Bronchial epithelial cell (primary cell): ENCODE measurements around the gene SPAG9. TPM values are rescaled to one million over a fixed set of nuclear protein-coding genes. Genes with fewer than 3 reads are reported as not detected.

Source experiments
- DNase-seq: peaks from one replicate; pipeline ENCODE4 v3.0.0-alpha.2; 2010; ENCODE audit warnings: low read depth
- FAIRE-seq: peaks from 2 replicates; lab custom pipeline; 2011; peaks lifted over from hg19 to GRCh38; lab: Jason Lieb, UNC
- H3K27me3 ChIP-seq: 2 replicates; pipeline ENCODE4 v1.5.1; 2011; ENCODE audit warnings: low read length; ENCODE audit not compliant: control insufficient read depth, insufficient read depth
- H3K36me3 ChIP-seq: 2 replicates; pipeline ENCODE4 v1.5.1; 2011; ENCODE audit warnings: low read length; ENCODE audit not compliant: control insufficient read depth, insufficient read depth
- H3K4me3 ChIP-seq: 2 replicates; pipeline ENCODE4 v1.5.1; 2011; ENCODE audit warnings: mild to moderate bottlenecking, low read depth, low read length, control low read depth
- total RNA-seq: library from RNA; depleted of rRNA; stranded (reverse); fragments of >200 nt; gene quantifications from 2 replicates; pipeline ENCODE4 v1.2.1, GENCODE V29; 2014
- TF ChIP-seq, protein P1 (sequence below): IDR thresholded peaks from 2 replicates; pipeline ENCODE4 v1.5.1; 2011; ENCODE audit warnings: mild to moderate bottlenecking, moderate library complexity, low read length, control low read depth, inconsistent platforms; ENCODE audit not compliant: insufficient read depth, severe bottlenecking

SPAG9 gene
- total RNA-seq, 1 donor from 2014 or later = 85.0 TPM

DNA sequence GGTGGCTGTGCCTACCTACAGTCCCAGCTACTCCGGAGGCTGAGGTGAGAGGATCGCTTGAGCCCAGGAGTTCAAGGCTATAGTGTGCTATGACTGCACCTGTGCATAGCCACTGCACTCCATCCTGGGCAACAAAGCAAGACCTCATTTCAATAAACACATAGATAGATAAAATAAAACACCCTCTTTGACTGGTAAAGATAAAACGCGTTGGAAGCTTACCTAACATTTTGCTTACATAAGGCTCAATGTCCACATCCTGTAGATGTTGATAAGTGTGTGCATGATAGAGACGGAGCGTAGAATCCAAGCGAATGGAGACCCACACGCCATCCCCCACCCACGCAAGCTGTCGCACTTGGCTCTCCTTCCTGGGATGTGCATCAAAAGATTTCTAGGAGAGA is 141.1 kb downstream of the SPAG9 start:
- TF ChIP-seq, protein P1, sequence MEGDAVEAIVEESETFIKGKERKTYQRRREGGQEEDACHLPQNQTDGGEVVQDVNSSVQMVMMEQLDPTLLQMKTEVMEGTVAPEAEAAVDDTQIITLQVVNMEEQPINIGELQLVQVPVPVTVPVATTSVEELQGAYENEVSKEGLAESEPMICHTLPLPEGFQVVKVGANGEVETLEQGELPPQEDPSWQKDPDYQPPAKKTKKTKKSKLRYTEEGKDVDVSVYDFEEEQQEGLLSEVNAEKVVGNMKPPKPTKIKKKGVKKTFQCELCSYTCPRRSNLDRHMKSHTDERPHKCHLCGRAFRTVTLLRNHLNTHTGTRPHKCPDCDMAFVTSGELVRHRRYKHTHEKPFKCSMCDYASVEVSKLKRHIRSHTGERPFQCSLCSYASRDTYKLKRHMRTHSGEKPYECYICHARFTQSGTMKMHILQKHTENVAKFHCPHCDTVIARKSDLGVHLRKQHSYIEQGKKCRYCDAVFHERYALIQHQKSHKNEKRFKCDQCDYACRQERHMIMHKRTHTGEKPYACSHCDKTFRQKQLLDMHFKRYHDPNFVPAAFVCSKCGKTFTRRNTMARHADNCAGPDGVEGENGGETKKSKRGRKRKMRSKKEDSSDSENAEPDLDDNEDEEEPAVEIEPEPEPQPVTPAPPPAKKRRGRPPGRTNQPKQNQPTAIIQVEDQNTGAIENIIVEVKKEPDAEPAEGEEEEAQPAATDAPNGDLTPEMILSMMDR = no peak
- Histone ChIP-seq H3K36me3 (peaks cover 10% of the 10 kb centered on the region), H3K27me3 (no peaks in the 10 kb centered on the region), H3K4me3 (no peak overlapping the region)
- DNase-seq = no peak
- FAIRE-seq = no peak

DNA sequence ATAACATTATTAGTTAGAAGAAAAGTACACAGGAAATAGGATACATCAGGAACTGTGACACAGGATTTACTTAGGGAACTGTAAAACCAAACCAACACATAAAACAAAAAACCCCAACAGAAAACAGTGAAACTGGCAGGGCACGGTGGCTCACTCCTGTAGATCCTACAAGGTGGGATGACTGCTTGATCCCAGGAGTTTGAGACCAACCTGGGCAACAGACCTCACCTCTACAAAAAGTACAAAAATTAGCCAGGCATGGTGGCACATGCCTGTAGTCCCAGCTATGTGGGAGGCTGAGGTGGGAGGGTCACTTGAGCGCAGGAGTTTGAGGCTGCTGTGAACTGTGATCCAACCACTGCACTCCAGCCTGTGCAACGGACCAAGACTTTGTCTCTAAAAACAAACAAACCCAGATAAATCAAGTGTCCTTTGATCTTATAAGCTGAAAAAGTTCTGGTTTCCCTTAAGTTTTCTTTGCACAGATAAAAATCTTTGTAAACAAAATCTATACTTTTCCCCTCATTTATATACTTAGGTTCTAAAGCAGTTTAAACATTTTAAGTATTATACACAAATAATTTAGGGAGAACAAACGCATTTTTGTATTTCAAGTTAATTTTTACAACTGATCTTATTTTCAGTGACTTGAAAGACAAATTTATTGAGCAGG is 143.0 kb downstream of the SPAG9 start:
- no peak overlapping the region for H3K4me3 ChIP-seq
- H3K27me3 ChIP-seq = no peaks in the 10 kb centered on the region
- H3K36me3 ChIP-seq = peaks cover 11% of the 10 kb centered on the region
- DNase-seq (no peak), FAIRE-seq (no peak)
- TF ChIP-seq, protein P1 = no peak

DNA sequence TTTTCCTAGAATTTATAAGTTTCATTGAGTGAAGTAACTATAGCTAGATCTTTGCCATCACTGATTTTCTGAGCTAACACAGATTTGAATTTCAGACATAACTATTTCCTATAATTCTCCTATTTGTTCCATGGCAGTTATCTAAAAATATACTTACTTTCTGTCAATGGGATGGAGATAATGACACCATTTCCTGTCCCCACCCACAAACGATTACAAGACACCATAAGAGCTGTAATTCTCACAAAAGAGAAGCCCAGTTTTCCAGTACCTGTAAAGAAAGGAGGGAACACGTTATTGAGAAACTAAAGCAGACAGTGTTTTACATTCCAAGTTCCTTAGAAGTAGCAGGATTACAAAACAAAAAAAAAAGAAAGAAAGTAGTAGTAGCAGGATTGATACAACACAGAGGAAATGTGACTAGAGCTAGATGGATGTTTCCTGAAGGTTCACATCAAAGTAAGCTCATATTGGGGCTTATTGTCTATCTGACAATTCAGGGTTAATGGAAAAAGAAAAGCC is 143.7 kb downstream of the SPAG9 start:
- Histone ChIP-seq H3K4me3 (no peak overlapping the region), H3K36me3 (peaks cover 12% of the 10 kb centered on the region), H3K27me3 (no peaks in the 10 kb centered on the region)
- DNase-seq = no peak
- TF ChIP-seq, protein P1 = no peak
- FAIRE-seq = no peak

- DNase-seq (no peak), FAIRE-seq (no peak)
- no peaks in the 10 kb centered on the region for H3K27me3 ChIP-seq
- H3K36me3 ChIP-seq = peaks cover 10% of the 10 kb centered on the region
- TF ChIP-seq, protein P1 = no peak
- no peak overlapping the region for H3K4me3 ChIP-seq
Observed at GRCh38 chr17:50973557-50974494, 146.8 kb downstream of the SPAG9 start.

DNA sequence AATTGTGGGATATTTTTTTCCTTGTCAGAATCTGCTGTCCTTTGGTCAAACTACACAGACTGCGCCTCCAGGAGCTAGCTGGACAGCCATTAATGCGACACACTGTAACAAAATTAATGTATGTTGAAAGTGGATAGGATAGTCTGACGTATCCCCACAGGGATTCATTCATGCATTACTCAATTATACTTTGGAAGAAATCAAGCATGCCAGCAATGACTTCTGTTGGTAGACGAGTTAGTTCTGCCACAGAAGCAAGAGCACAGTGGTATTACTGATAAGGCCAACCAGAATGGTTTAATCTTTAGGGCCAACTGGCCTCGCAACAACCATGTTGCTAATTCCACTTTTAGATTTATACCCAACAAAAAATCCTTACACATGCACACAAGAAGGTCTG is 148.1 kb downstream of the SPAG9 start:
- Histone ChIP-seq H3K4me3 (no peak overlapping the region), H3K27me3 (no peaks in the 10 kb centered on the region), H3K36me3 (peaks cover 9% of the 10 kb centered on the region)
- DNase-seq (no peak), FAIRE-seq (no peak)
- TF ChIP-seq, protein P1 = no peak
